Measurements from ENCODE around the gene NUP88.
"Not testable (repeated sequence)": the region's sequence is repeated elsewhere in the genome, so short reads cannot be mapped to it uniquely, and the experiment has no call there.

NUP88 gene

DNA sequence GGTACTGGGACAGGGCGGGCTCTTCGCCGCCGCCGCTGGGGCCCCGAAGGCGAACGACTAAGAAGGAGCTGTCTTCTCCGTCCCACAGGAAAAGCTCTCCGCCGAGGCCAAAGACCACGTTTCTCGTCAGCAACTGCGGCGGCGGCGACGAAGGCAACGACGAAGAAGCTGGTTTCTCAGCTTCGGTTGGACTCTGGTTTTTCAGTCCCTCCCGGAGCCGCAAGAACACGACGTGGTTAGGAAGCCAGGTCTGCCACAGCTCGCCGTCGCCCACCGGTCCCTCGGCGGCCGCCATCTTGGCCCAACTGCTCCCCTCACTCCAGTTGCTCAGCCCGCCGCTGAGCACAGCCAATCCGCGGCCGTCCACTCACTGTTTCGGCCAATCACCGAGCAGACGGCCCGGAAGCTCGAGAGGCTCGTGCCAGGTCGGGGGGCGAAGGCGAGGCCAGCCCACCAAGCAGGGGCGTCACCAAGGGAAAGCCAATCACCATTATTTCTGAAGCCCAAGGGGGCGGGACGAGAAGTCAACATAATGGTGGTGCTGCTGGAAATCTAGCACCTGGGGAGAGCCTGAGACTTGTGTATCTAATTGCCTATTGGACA is at the start of gene NUP88:
NUP88 (minus strand) TSS at position 307 of the 603 bp plus-strand sequence; CDS start at position 295, 12 bp downstream.
- FAIRE-seq = no peak

DNA sequence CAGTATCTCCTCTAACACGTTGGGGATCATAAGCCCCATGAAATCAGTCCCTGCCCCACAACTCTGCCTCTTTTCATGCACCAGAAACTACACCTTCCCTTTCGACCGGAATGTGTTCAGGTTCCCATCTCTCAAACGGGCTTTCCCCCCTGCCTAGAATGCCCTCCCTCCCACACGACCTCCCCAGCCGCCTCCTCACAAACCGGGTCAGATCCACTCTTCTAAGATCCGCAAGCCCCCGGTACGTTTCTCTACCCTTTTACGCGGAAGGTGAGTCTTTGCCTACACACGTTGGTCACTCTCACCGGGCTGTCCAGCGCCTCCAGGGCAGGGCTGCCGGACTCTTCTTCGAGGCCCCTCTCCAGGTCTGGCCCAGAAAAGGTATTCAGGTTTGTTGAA is 48.6 kb upstream of the NUP88 start:
- no peak for FAIRE-seq

DNA sequence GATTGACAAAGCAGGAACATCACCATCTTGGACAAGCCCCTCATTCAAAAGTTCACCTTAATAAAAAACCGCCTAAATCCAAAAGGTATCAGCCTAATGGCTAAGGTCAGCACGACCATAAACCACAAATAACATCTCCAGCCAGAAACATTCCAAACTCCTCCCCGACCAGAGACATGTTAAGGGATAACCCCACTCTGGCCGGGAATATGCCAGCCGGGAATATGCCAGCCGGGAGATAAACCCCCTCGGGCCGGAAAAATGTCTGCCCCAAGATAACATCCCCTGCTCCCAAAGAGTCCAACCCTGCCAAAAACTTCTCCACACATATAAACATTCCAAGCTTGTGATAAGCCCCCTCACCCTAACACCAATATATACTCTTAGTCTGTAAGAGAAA is 48.0 kb upstream of the NUP88 start:
- no peak for FAIRE-seq

DNA sequence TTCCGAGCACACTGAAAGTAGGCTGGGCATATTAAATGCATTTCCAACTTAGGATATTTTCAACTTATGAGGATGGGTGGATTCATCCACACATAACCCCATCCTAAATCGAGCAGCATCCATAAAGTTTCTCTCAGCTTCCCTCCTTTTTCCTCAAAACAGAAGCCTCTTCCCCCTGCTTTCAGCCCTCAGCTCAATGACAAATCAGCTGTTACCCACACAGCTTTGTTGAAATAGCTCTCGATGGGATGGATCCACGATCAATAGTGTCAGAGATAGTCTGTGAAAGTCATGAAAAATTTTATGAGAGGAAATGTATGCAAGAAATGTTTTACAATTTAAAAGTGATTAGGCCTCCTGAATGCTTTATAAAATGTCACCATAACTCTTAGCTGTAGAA is 46.8 kb upstream of the NUP88 start:
- no peak for FAIRE-seq

DNA sequence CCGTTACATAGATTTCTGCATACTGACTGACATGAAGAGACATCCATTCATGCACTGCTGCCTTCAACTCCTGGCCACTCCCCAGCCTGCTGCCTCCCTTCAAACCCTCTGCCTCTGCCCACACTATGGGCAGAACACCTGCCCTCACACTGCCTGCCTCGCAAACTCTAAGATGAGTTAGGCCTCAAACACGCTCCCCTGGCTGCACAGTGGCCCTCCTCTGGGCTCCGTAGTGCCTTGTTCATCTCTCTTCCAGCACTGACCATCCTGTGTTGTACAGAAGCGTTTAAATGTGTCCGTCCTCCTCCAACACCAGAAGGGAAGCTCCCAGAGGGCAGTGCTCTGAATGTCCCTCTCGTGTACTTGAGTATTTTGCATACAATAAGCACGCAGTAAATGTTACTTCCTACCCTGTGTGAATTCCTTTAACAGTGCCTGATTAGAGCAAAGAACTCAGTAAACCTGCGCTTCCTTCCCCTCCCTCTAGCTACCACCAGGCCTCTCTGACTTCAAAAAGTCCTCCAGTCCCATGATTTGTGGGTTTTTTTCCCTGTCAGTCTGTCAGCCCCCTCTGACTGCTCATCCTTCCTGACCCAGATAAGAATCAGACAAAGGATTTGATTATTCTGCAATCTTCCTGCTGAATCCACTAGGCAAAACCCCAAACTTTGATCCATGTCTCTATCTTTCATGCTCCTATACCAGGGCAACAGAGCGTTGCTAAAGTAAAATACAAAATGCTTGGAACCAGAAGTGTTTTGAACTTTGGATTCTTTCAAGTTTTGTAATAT is 45.5 kb upstream of the NUP88 start:
- no peak for FAIRE-seq

DNA sequence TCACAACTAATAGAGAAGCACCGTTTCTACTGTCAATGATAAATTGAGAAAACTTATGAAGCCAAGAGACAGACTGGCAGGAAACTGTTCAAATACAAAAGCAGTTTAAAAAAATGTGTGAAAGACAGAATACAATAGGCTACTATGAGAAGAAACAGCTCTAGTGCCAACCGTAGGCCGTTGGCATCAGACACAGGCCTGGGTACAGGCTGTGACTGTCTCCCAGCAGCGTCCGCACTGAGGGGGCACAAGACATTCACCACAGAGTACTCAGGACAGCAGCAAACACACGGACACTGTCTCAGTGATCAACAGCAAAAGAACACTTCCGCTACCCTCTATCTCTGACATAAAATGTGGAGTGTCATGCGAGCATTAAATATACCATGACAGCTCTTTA is 27.3 kb upstream of the NUP88 start:
- FAIRE-seq = no peak

DNA sequence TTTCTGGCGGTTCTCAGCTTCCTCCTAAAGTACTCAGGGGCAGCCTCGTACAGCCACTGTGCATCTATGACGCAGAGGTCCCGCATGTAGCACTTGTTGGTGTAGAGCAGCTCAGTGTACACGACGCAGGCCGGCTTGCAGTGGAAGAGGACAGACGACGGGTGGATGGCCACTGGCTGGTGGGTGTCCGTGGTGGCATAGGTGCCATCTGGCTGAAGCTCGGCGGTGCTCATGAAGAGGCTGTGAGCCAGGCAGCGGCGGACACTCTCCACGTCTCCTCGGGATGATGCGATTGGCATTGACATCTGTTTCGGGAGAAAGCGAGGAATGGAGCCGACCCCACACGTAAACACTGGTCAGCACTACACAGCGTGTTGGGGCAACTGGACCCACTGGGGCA is 24.7 kb upstream of the NUP88 start:
- no peak for FAIRE-seq

DNA sequence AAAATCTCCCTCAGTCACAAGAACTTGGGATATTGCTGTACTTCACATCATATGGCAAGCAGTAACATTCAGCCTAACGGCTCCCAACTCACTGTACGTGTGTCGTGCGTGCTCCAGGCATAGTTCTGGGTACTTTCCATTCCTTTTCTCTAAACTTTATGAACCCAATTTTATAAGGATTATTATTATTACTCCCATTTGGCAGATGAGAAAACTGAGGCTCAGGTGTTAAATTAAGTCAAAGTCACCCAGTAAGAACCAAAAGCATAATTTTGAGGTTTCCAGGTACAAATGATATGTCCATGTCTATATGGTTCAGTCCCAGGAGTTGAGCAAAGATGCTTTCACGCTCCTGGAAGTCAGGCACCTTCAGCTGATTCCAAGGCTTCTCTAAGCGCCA is 24.3 kb upstream of the NUP88 start:
- FAIRE-seq = no peak

DNA sequence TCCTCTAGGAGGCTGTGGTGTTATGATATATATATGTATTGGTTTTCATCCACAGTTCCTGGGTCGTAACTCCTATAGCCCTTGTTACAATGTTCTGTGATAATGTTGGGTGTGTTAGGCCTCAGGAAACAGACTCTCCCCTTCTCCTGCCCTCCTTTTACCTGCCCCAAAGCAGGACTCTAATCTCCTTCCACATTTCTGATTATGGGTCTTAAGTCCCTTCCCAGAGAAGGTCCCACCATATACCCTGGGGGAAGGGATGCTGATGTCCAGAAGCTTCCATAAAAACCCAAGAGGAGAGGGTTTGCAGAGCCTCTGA is 19.9 kb upstream of the NUP88 start:
- no peak for FAIRE-seq

DNA sequence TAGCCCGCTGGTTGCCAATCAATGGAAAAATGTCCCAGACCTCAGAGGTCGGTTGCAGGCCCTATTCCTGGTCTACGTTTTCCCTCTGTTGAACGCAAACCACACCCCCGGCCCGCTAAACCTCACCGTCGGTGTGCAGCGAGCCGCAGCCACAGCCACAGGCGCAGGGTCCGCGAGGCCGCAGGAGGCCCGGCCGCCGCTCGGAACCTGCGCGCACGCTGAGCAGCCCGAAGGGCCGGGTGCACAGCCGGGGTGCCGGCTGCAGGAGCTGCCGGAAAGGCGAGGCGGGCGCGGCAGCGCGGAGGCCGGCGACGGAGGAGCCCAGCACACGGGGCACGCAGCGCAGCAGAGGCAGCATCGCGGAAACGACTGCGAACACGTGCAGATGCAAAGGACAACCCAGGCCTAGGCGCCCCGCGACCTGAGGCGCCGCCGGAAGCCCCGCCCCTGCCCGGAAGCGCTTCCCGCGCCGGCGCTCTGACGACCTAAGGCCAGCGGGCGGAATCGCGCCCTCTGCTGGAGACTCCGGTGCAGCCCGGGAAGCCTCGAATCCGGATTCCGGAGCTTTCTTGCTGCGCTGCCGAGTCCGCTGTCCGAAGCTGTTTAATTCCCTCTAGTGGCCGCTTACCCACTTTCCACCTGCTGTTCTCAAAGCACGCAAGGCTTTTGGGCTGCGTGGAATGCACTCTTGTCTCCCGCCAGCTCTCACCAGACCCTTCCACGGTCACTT is 19.4 kb upstream of the NUP88 start, which contains the start of gene C1QBP:
C1QBP (minus strand) TSS at position 440 of the 730 bp plus-strand sequence; CDS start at position 358, 82 bp downstream.
- no peak for FAIRE-seq

DNA sequence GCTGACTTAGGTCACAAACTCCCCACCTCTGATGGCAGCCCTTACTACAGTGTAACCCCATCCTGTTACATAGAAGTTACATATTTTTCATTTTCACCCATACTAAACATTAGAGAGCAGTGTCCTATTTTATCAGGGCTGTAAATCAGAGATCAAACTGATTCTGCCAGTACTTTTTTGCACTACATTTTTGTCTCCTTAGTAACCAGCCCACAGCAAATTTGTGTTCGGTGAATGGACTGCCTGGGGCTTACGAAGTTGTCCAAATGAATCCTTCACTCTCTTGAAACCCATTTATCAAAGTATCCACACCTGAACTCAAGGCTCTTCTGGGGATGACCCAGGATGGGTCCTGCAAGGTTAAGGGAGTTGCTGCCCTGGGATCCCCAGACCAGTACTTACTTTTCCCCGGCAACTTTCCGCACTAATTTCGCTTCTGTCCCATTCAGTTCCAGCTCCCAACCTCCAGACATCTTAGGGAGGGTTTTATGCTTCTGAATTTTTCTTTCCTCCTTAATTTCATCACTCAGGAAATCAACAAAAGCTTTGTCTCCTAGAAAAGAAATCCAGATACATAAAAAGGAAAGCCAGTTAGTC is 18.4 kb upstream of the NUP88 start:
- no peak for FAIRE-seq

DNA sequence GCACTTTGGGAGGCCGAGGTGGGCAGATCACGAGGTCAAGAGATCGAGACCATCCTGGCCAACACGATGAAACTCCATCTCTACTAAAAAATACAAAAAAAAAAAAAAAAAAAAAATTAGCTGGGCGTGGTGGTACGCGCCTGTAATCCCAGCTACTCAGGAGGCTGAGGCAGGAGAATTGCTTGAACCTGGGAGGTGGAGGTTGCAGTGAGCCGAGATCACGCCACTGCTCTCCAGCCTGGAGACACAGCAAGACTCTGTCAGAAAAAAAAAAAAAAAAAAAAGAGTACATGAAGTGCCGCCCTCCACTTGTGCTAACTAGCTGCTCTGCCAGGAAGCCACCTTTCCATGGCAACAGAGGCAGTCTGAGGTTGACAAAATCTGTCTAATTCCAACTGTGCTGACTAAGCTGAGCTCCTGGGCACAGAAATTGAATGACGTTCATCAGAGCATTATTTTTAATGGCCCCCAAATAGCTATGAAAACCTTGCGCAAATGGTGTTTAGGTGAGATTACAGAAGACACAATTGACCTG is 16.4 kb upstream of the NUP88 start:
- not testable (repeated sequence) for FAIRE-seq

DNA sequence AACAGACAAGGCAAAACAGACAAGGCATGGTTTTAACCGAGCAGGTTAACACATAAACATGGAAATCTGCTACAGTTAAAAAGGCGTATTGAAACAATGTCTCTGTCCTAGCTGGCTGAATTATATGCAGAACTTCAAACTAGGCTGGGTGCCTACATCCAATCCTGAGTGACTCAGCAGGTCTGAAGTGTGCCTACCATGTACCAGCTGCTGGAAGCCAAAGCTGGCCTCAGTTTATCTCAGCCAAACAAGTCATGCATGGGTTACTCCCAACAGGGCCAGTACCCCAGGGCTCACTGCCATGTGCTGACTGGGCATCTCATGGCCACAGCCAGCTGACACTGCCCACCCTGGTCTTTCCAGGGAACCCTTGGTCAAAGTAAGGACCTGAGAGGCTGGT is 15.5 kb upstream of the NUP88 start:
- FAIRE-seq = no peak

DNA sequence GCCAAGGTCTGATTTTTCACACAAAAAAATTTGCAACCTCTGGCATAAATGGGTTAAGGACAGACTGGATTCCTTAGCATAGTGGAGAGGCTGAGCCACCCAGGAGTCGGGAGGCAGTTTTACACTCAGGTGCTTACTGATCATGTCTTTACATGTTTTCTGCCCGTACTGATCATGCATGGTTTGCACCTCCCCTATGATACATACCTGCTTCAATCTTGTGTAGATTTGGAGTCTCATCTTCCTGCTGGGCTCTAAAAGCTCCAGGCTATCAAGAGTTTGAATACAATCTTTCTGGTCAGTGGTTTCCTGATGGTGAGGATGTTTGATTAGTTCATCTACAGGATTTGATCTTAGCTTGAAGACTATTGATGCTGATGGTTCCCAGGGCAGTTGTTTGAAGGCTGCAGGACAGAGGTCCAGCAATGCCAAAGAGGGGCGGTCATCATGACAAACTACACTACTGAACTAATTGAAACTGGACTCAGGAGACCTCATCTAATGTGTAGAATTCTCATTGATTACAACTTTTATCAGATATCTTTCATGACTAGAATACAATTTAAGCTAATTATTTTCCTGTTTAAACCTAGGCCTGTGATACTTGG is 12.6 kb upstream of the NUP88 start:
- FAIRE-seq = no peak

DNA sequence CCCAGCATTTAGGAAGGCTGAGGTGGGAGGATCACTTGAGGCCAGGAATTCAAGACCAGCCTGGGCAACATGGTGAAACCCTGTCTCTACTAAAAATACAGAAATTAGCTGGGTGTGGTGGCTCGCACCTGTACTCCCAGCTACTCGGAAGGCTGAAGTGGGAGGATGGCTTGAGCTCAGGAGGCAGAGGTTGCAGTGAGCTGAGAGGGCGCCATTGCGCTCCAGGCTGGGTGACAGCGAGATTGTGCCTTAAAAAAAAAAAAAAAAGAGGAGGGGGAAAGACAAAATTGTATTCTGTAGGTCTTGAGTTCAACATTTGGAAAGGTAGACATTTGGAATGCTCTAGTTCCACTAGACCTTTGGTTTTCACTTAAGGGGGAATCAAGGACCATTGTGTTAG is 11.8 kb upstream of the NUP88 start:
- not testable (repeated sequence) for FAIRE-seq

DNA sequence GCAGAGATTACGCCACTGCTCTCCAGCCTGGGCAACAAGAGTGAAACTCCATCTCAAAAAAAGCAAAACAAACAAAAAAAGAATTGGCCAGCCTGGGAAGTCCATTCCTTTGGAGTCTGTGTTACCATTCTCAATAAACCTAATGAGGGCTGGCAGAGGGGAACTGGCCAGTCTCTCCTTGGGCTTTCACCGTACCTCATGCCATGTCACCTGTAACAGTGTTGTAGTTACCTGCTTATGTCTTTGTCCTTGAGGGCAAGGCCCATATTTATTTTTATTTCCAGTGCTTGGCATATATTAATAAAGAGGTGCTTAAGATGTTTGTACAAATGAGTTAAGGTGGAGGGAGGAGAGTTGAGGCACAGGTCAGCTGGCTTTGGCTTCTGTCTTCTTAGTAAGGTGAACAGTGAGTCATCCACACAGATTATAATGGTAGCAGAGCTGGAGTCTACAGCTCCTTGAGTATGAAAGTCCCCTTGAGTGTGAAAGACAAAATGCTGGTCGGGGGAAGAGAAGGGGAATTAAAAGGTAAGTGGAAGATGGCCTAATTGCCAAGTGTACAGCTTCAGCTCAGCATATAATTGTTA is 11.0 kb upstream of the NUP88 start:
- FAIRE-seq = no peak

DNA sequence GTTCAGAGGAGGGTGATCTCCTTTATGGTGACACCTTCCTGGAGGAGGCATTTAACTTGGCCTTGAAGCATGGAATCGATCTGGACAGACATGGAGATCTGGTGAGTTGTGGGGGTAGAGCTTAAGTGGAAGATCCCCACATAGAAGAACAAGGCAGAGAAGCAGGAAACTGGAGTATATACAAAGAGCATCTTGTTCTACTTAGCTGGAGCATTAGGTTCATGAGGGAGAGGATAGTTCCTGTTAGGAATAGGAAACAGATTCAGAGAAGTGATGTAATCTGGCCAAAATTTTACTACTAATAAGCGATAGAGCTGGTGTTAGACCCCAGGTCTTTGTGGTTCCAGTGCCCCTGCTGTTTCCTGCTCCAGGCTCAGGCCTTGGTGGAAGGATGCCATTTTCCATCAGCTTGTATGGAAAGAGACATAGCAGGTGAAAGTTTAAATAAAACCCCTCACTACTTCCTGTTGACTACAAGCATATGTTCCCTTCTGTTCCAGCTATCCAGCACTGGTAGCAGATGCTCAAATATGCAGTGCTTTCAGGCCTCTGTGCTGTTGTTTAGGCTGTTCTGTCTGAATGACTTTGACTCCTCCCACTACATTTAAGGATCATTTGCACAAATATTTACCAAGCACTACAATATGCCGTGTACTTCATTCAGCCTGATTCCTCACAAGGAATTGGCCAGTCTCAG is 9.9 kb upstream of the NUP88 start:
- no peak for FAIRE-seq

DNA sequence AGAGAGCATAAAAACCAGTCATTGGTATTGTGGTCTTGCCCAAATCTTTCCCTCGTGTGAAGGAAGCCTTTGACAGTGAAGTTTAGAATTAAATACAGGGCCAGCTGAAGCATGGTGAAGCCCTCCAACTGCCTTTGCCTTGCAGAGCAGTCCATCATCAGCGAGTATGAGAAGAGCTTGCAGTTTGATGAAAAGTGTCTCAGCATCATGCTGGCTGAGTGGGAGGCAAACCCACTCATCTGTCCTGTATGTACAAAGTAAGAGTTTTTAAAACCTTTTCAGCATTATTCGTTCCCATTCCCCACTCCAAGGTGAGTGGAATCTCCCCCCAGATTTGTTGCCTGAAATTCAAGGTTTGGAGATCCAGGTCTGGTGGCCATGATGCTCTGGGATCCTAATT is 6.4 kb upstream of the NUP88 start:
- no peak for FAIRE-seq

DNA sequence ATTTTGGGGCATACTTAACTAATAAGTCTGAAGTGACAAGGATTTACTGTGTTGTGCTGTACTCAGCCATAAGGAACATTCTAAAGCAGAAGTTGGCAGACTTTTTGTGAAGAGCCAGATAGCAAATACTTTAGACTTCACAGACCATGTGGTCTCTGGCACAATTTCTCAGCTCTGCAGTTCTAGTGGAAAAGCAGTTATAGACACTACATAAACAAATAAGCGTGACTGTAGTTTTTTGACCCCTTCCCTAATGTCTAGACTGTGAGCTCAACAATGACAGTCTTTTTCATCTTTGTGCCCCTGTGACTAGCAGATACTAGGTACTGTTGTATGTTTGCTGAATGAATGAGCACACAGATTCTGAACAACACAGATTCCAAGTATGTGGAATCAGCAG is 5.4 kb upstream of the NUP88 start:
- FAIRE-seq = no peak

DNA sequence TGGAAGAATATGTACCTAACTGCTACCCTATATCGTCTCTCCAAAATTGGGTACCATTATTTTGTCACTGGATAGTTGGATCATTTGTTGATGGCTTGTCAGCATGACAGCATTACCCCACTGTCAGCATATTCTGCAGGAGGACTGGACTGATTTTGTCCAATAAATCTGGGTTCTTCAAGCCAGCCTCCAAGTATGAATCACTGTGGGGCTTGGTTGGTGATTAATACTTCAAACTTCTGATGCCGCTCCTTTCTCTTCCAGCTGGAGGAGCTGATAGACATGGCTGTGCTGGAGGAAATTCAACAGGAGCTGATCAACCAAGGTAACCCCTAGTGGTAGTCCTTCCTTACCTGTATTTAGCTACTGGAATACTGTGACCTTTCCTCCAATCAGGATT is 3.0 kb upstream of the NUP88 start:
- no peak for FAIRE-seq

DNA sequence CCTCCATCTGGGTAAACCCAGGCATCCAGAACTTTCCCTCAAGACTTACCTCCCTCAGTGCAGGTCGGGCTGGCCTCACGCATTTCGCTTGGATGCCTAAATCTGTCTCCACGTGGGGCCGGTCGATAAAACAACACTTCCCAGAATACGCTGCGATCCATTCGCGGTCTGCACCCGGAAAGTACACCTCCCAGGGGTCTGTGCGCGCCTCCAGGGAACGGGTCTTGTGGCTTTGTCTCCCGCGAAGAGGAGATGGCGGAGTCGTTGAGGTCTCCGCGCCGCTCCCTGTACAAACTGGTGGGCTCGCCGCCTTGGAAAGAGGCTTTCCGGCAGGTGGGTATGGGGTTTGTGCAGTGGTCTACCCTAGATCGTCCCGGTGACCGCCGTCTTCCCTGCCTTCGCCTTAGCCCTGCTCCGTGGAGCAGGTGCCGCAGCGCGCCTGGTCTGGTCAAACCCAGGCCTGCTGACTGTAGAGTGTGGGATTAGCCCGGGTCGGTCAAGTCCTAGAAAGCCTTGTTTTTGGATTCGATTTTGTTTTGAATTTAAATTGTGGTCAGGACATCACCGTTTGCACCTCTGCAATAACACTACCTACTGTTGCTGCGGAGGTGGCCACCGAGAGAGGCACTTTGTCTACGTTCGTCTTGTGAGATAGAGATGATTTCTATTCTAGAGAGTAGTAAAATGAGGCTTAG is 644 bp upstream of the NUP88 start, which contains the start of gene RPAIN:
RPAIN (plus strand) TSS at position 224 of the 695 bp plus-strand sequence; CDS start at position 253, 29 bp downstream.
- FAIRE-seq = no peak
